ENCODE results near the gene DSCAM.

Gene DSCAM

DNA sequence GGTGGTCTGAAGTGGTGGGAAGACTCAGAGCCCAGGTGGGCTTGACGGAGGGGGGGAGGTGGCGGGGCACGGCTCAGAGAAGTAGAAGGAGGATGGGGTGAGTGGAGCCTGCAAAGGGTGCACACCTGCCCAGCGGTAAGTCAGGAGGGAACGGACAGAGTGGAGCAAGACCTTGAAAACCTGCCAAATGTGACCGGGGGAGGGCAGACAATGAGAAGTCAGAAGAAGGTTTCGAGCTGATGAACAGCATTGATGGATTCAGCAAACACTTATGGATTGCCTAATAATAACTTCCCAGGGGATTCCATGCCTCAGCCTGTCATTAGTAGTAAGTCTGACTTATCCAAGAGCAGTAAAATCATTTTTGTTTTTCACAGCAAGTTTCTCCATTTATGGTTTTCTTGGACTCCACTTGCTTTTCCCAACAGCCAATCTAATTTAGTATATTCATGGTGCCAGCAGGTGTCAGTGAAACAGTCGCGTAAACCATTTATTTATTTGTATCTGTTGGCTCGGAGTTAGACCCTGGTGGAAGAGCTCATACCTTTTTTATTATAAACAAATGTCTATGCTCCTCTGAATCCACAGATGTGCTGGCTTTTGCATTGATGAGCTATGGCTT, 700.6 kb downstream of the DSCAM start:
- H3K27ac ChIP-seq, result no peak overlapping the region
- TF ChIP-seq, protein P1, sequence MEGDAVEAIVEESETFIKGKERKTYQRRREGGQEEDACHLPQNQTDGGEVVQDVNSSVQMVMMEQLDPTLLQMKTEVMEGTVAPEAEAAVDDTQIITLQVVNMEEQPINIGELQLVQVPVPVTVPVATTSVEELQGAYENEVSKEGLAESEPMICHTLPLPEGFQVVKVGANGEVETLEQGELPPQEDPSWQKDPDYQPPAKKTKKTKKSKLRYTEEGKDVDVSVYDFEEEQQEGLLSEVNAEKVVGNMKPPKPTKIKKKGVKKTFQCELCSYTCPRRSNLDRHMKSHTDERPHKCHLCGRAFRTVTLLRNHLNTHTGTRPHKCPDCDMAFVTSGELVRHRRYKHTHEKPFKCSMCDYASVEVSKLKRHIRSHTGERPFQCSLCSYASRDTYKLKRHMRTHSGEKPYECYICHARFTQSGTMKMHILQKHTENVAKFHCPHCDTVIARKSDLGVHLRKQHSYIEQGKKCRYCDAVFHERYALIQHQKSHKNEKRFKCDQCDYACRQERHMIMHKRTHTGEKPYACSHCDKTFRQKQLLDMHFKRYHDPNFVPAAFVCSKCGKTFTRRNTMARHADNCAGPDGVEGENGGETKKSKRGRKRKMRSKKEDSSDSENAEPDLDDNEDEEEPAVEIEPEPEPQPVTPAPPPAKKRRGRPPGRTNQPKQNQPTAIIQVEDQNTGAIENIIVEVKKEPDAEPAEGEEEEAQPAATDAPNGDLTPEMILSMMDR (conservative IDR thresholded peaks at IDR 0.05), result peak; percentile 76

DNA sequence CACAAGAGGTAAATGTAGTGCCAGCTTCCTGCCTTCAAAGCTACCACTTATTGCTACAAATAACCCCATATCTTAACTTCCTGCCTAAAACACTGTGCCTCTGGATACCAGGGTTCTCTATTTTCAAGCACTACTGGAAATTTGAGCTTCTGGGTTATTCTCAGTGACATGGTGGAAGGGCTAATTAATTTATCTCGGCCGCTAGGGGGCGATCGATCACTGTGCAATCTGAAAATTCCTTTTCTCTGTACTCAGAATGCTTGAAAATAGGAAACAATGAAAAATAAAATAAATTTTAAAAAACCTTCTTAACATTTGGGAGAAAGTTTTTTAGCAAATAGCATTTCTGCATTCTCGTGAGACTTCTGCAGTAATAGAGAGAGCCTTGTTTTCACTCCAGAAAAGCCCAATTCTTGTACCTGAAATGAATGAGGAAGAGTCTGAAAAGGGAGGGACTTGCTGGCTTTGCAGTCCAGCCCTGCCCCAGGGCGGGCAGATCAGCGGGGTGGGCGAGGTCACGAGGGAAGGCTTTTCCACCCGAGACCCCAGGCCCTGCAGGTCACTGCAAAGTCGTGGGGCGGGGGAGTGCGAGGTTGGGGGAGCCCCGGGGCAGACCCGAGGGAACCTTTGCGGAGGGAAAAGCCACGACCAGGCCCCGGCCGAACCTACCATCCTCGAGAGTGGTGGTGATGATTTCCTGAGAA, 703.0 kb downstream of the DSCAM start:
- TF ChIP-seq, protein P1 (conservative IDR thresholded peaks at IDR 0.05), result peak; percentile 95
- H3K27ac ChIP-seq, result no peak overlapping the region; the same call in 1 of the 2 replicates

DNA sequence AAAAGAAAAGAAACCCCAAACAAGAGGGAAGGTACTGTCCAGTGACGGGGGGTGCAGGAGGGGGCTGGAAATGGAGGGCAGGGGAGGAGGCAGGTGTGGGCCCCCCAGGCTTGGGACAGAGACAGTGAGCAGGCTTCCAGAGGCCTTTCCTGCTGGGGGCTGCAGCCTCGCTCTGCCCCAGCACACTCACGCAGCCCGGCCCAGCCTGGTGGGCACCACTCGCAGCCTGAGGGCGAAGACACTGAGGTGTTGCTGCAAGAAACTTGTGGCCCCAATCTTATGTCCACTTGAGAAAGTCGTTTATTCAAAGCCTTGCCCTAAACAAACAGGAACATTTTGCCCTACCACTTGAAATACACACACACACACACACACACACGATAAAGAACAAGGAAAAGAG, 705.3 kb downstream of the DSCAM start:
- H3K27ac ChIP-seq, result no peak overlapping the region
- TF ChIP-seq, protein P1 (conservative IDR thresholded peaks at IDR 0.05), result no peak

DNA sequence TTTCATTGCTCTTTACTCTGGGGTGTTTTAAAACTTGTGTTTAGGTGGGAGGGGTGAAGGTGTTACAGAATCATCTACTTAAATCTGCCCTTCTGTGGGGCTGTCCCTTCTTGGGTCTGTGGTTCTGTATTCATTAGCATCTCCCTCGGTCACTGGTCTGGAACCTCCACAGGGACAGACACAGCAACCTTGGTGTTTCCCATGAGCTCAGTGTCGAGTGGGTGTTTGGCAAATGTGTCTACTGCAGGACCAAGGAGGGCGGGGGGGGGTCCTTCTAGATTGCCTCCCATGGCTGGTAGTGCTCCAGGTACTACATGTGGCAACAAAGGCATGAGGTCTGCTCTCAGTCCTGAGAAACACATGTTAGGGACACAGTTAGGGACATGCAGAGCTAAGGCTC, 706.3 kb downstream of the DSCAM start:
- H3K27ac ChIP-seq, result no peak overlapping the region
- TF ChIP-seq, protein P1 (conservative IDR thresholded peaks at IDR 0.05), result no peak

DNA sequence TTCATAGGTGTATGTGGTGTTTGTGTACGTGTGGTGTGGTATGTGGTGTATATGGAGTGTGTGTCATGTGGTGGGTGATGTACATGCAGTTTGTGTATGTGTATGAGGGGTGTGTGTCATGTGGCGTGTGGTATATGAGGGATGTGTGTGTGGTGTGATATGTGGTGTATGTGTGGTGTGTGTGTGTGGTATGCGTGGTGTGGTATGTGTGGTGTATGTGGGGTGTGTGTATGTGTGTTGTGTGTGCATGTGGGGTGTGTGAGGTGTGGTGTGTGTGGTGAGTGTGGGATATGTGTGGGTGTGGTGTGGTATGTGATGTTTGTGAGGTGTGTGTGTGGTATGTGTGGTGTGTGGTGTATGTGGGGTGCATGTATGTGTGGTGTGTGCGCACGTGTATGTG, 707.3 kb downstream of the DSCAM start:
- TF ChIP-seq, protein P1 (conservative IDR thresholded peaks at IDR 0.05), result no peak
- H3K27ac ChIP-seq, result no peak overlapping the region

DNA sequence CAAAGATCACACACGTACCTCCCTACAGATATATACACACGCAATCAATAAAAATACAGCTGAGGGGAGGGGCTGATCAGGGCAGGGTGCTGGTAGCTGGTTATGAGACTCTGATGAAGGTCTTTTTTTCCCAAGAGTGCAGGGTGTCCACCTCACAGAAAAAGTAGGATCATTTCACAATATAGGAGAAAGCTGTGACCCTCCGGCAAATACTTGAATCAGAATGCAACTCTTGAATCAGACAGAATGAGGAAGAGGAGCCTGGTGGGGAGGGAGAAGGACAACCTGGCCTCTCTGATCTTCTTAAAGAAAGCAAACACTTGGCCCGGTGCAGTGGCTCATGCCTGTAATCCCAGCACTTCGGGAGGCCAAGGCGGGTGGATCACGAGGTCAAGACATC, 710.4 kb downstream of the DSCAM start:
- no peak overlapping the region for H3K27ac ChIP-seq
- TF ChIP-seq, protein P1 (conservative IDR thresholded peaks at IDR 0.05), result no peak

DNA sequence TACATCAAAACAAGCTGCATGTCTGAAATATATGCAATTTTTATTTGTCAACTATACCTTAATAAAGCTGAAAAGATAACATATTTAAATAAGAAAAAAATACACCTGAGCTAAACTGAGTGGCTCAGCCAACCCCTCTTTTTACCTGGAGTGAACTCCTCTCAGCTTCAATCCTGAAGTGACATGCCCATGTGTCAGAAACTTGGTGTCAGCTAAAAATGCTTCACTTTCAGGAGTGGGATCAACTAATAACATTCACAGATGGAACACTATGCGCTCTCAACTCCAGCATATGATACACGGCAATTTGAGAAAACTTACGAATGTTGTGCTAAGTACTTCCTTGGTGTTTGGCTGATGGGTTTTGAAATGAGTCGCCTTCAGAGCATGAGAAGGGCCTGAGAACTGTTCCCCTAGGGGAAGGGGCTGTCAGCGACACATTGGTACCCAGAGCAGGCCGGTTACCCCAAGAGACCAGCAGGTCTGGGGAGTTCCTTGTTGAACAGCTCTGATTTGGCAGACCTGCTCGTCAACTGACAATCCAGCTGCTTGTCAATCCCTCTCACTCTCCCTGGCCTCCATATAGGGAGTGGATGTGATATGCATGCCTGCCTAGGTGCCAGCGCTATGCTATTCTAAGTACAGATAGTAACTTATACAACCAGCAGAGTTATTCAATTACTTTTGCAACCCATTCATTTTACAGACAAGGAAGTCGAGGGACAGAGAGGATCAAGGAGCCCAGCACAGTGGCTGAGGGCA, 712.0 kb downstream of the DSCAM start:
- TF ChIP-seq, protein P1 (conservative IDR thresholded peaks at IDR 0.05), result no peak

More for the DNA sequence above, 712.0 kb downstream of the DSCAM start:
- H3K27ac ChIP-seq, result no peak overlapping the region

Measured in VCaP (cell line).